Activated CD8-positive, alpha-beta memory T cell treated with anti-CD3 and anti-CD28 coated beads for 1 hour (primary cell): ENCODE results near the gene ANKRD11.
"Not testable (repeated sequence)": the region's sequence is repeated elsewhere in the genome, so short reads cannot be mapped to it uniquely, and the experiment has no call there.

Source experiments
- DNase-seq, 2 donors: peaks; one replicate each; pipeline ENCODE4 v3.0.0-alpha.2; 2020; ENCODE audit warnings: low read depth in 1 of 2; ENCODE audit errors: extremely low read depth in 1 of 2

ANKRD11 gene

DNA sequence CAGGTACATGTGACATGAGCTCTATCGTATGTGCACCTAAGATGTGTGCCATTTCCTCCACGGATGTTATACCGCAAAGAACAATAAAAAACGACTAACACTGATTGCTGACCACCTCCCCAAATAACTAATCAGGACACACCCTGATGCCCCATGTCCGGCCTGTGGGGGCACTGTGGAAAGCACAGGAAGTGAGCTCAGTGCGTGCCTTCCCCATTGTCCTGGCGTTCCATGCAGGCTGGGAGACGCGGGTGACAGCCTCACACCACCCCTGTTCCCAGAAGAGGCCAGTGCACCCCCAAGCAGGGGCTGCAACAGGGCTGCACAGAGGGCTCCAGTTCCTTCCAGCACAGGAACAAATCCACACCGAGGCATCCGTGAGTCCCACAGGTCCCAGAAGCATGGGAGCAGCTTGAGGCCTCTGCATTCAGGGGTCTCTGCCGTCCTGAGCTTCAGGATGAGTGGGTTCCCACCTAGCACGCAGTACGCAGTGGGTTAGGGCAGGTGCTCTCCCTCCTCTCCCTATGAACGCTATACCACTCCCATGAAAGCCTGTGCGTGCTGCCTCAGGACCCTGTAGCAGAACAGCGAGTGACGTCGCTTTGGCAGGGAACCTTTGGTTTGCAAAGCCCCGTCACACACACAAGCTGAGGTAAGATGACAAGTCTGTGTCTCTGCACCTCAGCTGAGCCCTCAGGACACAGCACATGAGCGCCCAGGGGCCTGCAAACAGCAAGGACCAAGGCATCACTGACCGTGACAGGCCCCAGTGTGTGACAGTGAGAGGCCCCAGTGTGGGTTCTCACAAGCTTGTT, 155.2 kb downstream of the ANKRD11 start:
- no peak for DNase-seq

DNA sequence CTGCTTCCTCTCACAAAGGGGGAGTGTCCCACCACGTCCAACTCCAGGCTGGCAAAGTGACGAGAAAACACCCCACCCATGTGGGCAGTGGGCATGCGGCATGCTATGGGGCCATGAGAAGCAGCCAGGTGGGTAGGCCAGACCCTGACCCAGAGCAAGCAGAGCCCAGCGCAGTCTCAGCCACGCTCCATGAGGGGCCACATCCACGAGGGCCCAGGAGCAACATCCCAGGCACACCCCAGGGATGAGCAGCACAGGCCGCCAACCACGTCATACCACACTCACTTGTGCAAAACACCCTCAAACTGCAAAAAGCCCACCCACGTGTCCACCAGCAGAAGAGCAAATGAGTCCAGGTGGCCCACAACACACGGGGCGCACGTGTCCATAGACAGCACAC, 155.9 kb downstream of the ANKRD11 start:
- no peak for DNase-seq

DNA sequence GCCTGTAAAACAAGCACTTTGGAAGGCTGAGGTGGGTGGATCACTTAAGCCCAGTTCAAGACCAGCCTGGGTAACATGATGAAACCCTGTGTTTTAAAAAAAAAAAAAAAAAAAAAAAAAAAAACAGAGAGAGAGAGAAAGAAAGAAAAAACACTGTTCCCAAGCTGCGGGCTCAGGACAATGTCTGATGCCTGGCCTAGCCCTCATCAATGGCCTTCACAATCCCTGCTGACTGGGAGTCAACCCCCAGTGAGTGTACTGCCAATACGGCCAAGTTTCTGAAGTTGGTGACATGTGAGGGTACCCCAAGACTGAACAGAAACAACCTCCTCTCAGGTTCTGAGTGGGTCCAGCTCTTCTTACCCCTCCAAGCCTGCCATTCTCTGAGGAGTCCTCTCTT, 156.3 kb downstream of the ANKRD11 start:
- DNase-seq: no peak

DNA sequence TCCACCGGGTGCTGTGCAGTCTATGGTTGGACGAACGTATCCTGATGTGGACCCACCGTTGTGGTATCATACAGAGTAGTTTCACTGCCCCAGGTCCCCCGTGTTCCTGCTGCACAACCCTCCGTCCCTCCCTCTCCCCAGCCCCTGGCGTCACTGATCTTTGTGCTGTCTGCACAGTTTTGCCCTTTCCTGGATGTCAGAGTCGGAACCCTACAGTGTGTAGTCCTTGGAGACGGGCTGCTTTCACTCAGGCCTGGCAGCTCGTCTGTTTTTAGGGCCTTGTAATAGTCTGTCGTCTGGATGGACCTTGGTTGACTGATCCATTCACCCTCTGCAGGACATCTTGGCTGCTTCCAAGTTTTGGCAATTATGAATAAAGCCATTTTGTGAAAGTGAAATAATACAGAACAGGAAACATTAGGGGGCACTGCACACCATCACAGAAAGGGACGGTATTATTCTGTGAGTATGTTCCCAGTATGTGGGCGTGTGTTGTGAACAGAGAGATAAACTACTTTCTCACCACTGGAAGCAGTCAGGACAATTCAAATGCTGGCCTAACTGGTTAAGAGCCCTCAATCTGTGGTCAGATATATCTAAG, 156.9 kb downstream of the ANKRD11 start:
- DNase-seq: not testable (repeated sequence)

DNA sequence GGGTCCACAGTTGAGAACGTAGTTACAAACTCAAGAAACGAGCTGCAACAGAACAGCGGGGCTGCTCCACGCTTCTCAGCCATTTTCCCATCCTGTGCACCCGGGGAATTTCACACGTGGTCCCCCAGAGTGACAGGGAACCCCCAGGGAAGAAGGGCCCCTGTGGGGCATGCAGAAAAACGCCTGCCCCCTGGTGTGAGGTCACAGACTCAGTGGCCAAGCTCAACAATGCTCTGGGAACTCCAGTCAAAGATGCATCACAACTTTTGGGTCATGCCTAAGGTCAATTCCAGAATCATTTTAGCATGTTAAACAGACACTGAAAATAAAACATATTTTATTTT, 157.5 kb downstream of the ANKRD11 start:
- DNase-seq: no peak

DNA sequence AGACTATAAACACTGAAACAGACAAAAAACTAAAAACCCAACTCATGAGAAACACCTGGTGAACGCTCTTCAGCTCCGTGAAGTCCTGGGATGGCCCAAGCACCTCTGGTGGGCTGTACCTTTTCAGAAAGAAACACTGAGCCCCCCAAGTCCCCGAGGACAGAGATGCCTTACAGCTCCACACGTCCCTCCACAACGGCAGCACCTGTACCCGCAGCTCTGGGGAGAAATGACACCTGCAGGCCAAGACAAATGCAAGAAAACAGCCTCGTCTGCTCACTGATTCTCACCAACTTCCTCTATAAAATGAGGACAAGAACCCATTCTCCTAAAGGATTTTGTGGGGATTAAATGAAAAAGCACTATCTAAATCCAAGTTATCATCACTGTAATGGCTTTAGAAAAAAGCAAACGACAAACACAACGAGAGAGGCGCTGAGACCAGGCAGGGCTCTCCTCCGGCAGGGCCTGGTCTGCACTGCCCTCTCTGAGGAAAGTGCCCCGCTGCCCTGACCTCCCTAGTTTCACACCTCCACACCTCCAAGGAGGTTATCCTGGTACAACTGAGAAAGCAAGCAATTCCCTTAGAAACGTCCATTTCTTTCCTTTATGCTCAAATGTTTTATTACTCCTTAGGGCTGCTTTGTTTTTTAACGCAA, 158.0 kb downstream of the ANKRD11 start:
- DNase-seq: no peak

DNA sequence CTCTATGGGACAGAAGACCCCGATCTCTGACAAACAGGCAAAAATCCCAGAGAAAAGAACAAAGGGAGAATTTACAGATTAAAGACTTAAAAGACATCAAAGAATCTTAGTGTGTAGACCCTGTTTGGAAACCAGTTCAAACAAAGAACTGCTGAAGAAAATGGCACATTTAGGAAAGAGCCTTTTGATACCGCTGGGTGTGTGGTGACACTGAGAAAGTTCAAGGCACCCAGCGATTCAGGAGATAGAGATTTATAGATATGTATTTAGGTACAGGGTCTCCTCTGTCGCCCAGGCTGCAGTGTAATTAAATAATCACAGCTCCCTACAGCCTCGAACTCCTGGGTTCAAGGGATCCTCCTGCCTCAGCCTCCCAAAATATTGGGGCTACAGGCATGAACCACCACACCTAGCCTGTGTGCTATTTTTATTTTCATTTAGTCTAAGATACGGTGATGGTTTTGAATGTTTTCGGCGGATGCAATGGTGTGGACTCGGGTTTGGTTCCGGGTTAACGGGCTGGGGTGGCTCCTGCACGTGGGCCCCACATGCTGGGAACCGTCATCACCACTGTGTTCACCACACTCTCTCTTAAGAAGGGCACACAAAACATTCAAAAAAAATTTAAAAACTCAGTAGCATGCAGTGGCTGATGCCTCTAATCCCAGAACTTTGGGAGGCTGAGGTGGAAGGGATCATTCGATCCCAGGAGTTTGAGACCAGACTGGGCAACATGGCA, 158.8 kb downstream of the ANKRD11 start:
- no peak for DNase-seq

DNA sequence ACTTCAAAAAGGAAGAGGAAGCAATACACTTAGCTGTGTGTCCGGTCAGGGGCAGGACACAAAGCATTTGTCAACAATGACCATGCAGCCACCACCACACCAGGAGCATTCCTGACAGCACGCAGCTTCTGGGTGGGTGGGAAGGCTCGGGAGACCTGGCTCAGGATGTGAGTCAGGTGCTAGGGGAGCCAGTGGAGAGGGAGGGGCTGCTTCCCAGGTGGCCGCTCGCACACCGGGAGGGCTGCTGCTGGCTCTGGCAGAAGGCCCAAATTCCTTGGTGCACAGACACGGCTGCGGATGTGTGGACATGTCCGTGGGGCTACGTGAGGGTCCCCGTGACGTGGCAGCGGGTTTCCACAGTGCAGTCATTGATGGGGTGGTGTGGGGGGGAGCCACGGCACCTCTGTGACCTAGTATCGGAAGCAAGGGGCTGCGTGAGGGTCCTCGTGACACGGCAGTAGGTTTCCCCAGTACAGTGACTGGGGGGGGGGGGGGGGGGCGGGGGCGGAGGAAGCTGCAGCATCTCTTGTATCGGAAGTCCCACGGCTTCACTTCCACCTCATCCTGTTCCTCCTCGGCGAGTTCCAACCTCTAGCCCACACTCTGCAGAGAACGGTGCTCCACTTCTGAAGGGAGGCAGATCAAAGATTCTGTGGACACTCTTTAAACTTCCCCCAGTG, 160.0 kb downstream of the ANKRD11 start:
- DNase-seq: no peak

DNA sequence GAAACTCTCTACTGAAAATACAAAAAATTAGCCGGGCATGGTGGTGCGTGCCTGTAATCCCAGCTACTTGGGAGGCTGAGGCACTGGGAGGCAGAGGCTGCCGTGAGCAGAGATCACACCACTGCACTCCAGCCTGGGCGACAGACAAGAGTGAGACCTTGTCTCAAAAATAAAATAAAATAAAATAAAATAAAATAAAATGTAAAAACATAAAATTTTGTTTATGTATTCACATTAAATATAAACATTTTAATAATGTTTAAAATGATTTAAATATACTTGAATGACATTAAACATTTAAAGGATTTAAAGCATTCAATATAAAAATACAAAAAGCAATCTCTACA, 160.6 kb downstream of the ANKRD11 start:
- not testable (repeated sequence) for DNase-seq

DNA sequence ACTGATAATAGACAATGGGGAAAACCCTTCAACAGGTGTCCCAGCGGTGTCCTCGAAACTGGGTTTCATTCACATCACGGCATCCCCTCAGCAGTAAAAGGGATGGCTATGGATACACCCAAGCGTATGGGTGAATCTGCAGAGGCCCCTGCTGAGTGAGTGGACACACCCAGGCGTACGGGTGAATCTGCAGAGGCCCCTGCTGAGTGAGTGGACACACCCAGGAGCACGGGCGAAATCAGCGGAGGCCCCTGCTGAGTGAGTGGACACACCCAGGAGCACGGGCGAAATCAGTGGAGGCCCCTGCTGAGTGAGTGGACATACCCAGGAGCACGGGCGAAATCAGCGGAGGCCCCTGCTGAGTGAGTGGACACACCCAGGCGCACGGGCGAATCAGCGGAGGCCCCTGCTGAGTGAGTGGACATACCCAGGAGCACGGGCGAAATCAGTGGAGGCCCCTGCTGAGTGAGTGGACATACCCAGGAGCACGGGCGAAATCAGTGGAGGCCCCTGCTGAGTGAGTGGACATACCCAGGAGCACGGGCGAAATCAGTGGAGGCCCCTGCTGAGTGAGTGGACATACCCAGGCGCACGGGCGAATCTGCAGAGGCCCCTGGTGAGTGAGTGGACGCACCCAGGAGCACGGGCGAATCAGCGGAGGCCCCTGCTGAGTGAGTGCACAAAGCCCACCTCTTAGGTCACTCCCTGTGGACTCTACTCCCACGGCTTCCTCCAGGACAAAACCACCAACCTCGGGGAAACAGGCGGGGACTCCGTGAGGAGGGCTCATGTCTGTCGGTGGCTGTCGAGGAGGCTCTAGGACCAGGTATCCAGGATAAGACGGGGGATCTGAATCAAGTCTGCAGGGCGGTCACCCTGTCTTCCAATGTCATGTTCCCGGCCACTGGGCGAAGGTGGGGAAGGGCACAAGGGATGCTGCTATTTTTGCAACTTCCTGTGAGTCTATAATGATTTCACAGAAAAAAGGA, 161.7 kb downstream of the ANKRD11 start:
- not testable (repeated sequence) for DNase-seq

DNA sequence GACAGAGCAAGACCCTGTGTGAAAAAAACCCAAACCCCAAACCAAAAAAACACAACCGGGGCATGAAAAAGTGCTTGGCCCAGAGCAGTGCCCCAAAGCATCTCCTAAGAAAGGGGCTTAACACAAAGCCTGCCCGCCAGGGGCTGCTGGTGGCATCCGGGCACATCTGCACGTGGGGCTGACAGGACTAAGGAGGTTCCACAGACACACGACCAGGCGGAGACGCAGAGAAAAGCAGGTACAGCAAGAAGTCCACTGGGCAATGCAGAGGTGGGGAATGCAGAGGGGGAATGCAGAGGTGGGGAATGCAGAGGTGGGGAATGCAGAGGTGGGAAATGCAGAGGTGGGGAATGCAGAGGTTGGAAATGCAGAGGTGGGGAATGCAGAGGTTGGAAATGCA, 163.6 kb downstream of the ANKRD11 start:
- DNase-seq: no peak

DNA sequence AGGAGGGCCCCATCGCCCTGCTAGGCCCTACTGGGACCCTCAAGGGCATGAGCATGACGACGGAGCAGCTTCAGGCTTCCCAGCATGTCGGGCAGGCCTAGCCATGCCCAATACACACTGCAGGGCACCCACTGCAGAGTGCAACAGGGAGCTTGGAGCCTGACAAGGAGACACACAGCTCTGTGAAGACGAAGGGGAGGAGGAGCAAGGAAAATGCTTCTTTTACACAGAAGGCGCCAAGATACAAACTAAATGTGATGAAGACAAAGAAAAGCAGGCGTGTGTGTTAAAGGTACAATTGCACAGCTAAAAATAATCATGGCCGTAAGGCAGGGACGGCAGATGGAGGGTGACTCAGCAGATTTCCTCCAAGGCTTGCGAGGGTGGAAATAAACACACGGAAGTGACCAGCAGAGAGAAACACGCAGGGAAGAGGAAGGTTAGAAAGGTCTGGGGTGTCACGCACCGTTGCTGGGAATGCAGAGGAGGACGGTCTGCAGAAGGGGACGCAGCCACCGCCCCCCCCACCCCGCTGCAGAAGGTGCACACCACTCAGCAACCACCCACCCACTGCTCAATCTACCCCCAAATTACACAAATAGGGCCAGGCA, 164.4 kb downstream of the ANKRD11 start:
- no peak for DNase-seq

DNA sequence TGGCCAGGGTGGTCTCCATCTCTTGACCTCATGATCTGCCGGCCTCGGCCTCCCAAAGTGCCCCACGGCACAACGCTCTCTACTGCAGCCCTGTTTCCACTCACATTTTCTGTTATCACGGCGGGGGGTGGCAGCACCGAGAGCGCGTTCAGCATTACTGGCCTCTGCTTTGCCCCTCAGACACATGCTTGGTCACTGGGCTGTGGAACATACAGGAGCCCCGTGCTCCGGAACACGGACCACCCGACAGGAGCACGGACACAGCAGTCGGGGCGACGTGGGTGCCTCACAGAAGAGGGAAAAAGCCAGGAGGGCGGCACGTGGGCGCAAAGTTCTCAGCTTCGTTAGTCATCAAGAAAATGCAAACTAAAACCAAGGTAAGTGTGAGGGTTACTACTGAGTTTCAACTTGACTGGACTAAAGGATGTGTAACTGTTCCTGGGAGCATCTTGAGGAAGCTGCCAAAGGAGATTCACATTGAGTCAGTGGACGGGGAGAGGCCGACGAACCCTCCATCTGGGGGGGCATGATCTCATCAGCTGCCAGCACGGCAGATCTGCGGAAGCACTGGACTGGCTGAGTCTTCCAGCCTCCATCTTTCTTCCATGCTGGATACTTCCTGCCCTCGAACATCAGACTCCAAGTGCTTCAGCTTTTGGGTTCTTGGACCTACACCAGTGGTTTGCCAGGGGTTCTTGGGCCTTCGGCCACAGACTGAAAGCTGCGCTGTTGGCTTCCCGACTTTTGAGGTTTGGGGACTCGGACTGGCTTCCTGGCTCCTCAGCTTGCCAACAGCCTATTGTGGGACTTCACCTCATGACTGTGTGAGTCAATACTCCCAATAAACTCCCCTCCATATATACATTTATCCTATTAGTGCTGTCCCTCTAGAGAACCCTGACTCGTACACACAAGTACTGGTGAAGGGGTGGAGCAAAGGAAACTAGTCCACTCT, 166.0 kb downstream of the ANKRD11 start:
- no peak for DNase-seq

DNA sequence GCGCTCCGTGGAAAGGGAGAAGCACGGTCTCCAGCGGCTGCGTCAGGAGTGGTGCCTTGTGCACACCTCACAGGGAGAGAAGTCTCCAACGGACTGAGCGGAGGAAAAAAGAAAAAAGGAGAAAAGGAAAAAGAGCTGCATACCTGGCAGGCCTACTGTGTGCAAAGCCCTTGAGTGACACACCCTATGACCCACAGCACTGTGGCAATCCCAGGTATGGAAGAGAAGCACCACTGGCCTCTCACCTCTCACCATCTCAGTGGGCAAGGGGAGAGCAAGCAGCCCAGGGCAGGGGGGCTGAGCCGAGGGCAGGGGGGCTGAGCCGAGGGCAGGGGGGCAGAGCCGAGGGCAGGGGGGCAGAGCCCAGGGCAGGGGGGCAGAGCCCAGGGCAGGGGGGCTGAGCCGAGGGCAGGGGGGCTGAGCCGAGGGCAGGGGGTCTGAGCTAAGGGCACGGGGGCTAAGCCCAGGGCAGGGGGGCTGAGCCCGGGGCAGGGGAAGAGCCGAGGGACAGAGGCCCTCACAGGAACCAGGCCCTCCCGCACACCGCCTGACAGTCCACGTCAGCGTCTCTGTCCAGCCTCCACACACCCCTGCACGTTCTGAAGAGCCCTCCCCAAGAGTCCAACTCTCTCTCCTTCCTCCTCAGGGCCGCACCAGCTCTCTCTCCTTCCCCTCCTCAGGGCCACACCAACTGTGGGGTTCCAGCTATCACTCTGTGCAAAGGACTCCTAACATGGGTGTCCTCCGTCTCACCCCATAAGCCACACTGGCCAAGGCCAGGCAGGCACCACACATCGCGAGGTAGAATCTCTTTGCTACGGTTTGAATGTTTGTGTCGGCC, 167.0 kb downstream of the ANKRD11 start:
- DNase-seq: no peak

DNA sequence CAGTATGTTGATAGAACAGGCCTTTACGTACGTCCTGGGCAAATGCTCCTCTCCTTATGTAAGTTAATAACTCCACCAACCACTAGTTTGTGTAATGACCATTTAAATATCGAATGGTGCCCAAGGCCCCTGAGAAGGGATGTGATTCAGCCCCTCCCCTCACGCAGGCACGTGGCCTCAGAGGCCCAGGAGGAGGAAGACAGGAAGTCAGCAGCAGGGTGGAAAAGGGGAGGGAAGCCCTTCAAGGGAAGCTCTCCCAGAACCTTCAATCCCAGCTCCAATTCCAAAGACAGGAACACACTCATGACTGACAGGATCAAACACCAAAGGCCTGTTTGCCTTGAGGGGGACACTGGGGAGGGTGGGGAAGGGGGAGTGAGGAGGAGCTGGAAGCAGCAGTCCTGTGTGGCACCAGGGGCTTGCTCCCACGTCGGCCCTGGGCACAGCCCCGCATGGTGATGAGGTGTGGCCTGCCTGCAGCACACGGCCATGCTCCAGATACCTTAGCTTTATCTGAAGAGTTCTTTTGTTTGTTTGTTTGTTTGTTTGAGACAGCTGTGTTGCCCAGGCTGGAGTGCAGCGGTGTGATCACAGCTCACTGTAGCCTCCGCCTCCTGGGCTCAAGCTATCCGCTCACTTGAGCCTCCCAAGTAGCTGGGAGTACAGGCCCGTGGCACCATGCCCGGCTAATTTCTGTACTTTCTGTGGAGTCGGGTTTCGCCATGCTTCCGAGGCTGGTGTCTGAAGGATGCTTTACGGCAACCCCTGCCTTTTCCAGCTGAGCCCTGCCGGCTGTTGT, 167.8 kb downstream of the ANKRD11 start:
- DNase-seq: no peak

DNA sequence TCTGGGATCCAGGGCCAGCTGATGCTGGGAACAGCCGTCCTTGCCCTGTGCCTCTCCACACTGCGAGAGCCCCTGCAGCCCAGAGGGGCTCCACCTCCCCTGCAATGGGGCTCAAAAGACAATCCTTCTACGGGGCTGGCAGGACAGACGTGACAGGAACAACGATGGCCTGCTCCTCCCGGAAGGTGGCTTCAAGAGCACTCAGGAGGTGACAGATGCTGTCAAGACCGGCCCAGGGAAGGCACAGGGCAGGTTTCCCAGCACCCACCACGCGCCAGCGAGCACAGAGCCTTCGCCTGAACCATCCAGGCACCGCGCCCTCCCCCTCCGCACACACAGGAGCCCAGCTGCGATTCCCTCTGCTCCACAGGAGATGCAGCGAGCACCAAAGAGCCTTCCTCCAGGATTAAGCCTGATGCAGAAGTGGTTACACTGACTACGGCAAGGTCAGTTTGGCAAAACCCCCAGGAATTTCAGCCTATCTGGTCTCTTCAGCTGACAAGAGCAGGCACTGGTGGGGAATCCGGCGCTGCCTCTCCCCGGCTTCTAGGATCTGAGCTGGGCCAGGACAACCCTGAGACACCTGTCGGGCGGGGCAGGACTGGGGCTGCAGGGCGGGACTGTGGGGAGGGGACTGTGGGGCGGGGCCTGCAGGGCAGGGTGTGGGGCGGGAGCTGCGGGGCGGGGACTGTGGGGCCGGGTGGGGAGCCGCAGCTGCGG, 169.4 kb downstream of the ANKRD11 start:
- no peak for DNase-seq
